ENCODE measurements around the gene PIGX. TPM values are rescaled to one million over a fixed set of nuclear protein-coding genes. Genes with fewer than 3 reads are reported as not detected.

Gene PIGX
- total RNA-seq, 4 donors from 2014 or later: 20.0 to 26.0 (median 22.7) TPM

- TF ChIP-seq, protein P1, sequence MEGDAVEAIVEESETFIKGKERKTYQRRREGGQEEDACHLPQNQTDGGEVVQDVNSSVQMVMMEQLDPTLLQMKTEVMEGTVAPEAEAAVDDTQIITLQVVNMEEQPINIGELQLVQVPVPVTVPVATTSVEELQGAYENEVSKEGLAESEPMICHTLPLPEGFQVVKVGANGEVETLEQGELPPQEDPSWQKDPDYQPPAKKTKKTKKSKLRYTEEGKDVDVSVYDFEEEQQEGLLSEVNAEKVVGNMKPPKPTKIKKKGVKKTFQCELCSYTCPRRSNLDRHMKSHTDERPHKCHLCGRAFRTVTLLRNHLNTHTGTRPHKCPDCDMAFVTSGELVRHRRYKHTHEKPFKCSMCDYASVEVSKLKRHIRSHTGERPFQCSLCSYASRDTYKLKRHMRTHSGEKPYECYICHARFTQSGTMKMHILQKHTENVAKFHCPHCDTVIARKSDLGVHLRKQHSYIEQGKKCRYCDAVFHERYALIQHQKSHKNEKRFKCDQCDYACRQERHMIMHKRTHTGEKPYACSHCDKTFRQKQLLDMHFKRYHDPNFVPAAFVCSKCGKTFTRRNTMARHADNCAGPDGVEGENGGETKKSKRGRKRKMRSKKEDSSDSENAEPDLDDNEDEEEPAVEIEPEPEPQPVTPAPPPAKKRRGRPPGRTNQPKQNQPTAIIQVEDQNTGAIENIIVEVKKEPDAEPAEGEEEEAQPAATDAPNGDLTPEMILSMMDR (IDR thresholded peaks at IDR 0.05; ENCODE audit: low read depth): no peak
These were observed 24.6 kb downstream of the PIGX start for GRCh38 chr3:196736670-196737374.

DNA sequence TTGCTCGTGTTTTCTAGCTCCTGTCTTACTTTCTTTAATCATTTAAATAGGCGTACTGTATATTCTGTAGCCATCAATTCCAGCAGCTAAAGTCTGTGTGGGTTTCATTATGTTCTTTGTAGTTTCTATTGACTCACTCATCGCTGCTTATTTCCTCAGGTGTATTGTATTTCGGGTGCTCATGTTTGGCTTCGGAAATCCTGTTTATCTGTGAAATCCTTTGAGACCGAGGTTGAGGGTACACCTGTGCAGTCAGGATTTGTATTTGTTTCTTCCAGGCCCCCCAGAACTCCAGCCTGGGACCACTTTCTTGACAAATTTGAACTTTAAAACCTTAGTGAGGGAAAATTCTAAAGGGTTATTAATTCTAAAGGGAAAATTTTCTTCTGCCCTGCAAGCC lies 25.5 kb downstream of the PIGX start:
- TF ChIP-seq, protein P1 (IDR thresholded peaks at IDR 0.05; ENCODE audit: low read depth): no peak

DNA sequence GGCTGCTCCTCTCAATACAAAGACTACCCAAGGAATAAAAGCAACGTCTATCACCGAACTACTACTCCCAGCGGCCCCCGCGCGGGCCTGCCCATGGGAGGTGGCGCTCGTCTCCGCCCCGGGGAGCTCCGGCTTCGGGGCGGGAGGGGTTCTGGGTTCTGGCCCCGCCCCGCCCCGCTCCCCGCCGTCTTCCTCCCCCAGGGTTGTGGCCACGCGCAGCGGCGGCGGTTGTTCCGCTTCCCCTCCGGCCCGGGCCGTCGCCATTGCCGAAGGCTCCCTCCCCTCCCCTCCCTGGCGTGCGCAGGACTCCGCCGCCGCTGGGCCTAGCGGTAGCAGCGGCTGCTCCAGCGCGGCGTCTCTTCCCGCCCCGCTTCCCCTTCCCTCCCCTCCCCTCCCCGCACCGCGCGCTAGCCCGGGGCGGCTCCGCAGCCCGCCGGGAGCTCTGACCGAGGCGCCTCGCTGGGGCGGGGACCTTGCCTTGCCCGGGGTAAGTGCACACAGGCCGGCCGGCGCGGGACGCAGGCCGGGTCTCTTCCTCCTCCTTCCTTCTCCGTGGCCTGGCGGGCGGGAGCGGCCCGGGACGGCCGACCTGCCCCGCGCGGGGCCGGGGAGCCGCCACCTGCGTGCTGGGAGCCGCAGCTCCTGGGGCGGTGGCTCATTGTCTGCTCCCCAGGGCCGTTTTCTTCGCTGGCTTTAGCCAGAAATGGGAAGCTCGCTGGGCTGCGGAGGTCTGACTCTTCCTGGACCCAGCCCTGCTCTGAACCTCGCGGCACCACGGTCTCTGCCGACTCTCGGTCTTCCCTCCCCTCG lies 27.7 kb downstream of the PIGX start, which contains the start of gene PAK2:
Gene PAK2 (plus strand): TSS at position 187 of the 810 bp plus-strand sequence. CDS start 42,790 bp downstream, outside the sequence.
- TF ChIP-seq, protein P1 (IDR thresholded peaks at IDR 0.05; ENCODE audit: low read depth): no peak

- TF ChIP-seq, protein P1 (IDR thresholded peaks at IDR 0.05; ENCODE audit: low read depth): no peak
These were observed 28.5 kb downstream of the PIGX start for GRCh38 chr3:196740481-196741248.

DNA sequence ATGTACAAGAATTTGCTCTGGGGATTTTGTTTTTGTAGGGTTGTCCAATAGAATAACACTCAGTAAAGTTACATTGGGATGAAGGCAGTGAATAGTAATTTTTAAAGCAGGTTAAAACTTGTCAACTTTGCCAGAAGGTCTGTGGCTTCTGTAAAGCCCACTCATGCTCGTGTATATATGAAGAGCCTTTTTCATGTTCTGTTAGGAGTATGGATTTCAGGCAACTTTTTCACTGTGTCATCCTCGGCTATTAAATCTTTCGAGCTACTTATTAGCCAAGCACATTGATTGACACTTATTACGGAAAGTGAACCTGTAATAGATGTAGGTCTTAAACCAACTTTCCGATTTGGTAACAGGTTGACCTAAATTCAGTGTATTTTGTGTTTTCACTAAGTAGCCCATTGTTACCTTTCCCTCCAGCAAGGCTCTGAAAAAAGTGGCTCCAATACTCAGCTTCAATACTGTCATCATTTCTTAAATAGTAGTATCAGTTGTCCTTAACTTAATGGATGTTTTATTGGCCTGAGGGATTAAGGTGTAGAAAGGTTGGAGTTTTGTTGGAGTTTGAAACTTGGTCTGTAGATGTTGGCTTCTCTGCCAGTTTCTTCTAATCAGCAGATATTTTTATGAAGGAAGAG lies 29.2 kb downstream of the PIGX start:
- TF ChIP-seq, protein P1 (IDR thresholded peaks at IDR 0.05; ENCODE audit: low read depth): no peak

DNA sequence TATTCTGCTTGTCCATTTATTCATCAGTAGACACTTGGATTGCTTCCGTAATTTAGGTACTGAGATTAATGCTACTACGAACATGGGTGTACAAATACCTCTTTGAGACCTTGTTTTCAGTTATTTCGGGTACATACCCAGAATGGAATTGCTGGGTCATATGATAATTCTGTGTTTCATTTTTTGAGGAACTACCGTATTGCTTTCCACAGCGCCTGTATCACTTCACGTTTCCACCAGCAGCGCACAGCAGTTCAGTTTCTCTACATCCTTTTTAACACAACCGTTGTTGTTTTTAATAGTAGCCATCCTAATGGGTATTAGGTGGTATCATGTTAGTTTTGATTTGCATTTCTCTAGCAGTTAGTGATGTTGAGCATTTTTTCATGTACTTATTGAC lies 36.9 kb downstream of the PIGX start:
- TF ChIP-seq, protein P1 (IDR thresholded peaks at IDR 0.05; ENCODE audit: low read depth): no peak

Measured in subcutaneous adipose tissue (tissue), 4 donors.